Stimulated activated CD8-positive, alpha-beta memory T cell treated with anti-CD3 and anti-CD28 coated beads, Interleukin-15, amount 100 ng/mL, for 48 hours (primary cell): Measurements from ENCODE around the gene GJC1.
"Not testable (repeated sequence)": the region's sequence is repeated elsewhere in the genome, so short reads cannot be mapped to it uniquely, and the experiment has no call there.

Experiments
- DNase-seq, 2 donors: peaks; one replicate each; pipeline ENCODE4 v3.0.0-alpha.2; 2020; ENCODE audit warnings: low read depth in 2 of 2

Gene GJC1

GRCh38 chr17:44844390-44844830 lies 14.3 kb upstream of the GJC1 start:
- no peak for DNase-seq

DNA sequence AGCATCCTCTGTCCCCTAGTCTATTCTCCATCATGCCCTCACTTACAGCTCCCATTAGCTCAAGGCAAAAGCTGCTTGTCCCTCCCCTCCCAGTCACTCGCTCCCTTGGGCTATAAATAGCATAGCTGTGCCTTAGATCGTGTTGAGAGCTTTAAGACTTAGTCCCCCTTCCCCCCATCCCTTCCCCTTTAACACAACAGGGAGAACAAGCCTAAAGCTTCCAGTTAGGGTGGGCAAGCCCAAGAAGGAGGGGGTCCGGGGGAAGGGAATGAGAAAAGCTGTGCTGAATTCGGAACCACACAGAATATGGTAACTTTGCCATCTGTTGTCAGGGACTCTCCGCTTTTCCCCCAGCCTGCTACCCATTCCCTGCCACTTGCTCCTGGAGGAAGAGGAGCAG lies 12.7 kb upstream of the GJC1 start:
- DNase-seq: no peak

- peak in 1 of 2 donors; percentile 13 for DNase-seq
Measured at GRCh38 chr17:44840936-44841335, 10.8 kb upstream of the GJC1 start.

GRCh38 chr17:44840274-44840673 lies 10.2 kb upstream of the GJC1 start:
- DNase-seq: no peak

DNA sequence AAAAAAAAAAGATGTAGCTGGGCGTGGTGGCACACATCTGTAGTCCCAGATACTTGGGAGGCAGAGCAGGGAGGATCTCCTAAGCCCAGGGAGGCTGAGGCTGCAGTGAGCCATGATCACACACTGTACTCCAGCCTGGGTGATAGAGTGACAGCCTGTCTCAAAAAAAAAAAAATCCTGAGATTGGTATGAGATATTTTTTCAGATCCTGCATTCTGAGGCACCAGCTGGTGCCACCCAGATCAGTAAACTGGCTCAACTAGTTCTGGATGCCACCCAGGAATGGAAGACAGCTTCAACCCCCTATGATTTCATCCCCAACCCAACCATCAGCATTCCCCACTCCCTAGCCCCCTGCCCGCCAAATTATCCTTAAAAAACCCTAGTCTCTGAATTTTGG lies 7.1 kb upstream of the GJC1 start:
- no peak for DNase-seq

DNA sequence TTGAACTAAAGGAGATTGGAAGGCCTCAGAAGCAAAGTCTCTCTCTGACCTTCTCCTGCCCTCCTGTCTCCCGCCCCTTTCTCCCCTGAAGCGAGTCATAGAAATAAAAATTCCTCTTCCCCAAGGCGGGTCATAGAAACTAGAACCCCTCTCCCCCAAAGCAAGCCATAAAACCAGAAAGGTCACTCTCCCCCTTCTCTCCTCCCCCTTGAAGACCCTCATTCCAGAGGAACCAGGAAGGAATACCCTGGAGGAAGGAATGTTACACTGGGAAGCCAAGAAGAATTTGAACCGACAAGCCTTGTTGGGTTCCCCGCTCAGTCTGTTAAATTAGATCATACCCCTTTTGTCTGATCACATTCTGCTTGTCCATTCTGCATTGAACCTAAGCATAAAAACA lies 2.7 kb upstream of the GJC1 start:
- no peak for DNase-seq

DNA sequence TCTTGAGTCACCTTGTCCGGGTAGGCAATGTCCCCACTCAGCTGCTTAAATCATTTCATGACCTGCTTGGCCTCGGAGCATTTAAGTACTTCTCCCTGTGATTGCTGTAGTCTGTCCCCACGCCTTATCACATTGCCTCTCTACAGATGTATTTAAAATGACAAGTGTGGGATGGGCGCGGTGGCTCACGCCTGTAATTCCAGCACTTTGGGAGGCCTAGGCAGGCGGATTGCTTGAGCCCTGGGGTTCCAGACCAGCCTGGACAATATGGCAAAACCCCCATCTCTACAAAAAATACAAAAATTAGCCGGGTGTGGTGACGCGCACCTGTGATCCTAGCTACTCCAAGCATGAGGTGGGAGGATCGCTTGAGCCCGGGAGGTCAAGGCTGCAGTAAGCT lies 1.3 kb upstream of the GJC1 start:
- DNase-seq: no peak

GRCh38 chr17:44830359-44831288 lies 537 bp upstream of the GJC1 start:
- DNase-seq: no peak

DNA sequence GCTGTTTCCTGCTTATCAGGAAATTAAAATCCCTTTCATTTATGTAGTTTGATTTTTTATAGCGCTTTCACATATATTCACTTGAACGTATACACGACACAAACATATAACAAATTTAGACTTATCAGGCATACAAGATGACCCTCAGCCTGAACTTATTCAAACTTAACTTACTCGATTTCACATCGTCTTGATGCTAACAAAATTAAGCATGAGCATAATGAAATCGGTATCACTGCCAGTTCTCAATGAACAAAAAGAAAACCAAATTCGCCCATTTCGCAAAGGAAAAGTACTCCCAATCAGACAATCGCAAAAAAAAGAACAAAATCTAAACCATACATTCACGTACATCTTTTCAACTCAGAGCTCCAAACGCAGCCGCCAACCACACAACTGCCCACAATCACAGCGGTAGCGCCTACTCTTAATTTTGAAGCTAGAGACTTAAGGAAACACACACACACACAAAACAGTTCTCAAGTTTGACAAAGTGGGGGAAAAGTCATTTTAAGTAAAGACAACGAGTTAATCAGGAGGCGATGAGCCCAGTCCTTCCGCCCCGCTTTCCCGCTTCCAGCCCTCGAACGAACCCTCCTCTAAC lies 1.1 kb downstream of the GJC1 start:
- DNase-seq: no peak

DNA sequence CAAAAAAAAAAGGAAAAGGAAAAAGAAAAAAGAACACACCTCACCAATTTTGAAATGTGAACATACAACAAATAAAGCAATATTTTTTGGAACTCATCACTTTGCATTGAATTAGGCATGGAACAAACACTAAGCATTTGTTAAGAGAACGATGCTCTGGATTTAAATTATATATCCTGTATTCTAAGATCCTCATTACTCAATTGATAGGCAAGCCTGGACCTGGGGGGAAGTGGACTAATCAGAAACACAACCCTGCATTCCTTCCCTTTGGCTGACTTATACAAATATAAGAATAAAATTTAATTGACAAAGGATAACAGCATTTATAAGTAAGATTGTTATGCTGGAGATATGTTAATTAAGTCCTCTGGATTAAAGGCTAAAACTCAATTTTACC lies 2.2 kb downstream of the GJC1 start:
- DNase-seq: no peak

DNA sequence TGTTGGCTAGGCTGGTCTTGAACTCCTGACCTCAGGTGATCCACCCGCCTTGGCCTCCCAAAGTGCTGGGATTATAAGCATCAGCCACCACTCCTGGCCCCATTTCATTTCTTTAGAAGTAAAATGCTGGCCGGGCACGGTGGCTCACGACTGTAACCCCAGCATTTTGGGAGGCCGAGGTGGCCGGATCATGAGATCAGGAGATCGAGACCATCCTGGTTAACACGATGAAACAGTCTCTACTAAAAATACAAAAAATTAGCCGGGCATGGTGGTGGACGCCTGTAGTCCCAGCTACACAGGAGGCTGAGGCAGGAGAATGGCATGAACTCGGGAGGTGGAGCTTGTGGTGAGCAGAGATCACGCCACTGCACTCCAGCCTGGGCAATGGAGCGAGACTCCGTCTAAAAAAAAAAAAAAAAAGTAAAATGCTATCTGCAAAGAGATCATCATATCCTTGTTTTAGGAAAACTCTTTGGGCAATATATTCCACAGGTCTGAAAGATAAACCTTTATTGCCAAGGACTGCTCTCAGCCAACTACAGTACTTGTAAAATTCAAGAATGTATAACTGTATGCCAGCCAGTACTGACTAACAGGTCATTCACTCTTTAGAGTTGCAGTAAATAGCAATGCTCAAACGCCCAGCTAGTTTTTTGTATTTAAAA lies 3.8 kb downstream of the GJC1 start:
- no peak for DNase-seq

- DNase-seq: not testable (repeated sequence)
Measured at GRCh38 chr17:44825236-44825635, 4.9 kb downstream of the GJC1 start.

DNA sequence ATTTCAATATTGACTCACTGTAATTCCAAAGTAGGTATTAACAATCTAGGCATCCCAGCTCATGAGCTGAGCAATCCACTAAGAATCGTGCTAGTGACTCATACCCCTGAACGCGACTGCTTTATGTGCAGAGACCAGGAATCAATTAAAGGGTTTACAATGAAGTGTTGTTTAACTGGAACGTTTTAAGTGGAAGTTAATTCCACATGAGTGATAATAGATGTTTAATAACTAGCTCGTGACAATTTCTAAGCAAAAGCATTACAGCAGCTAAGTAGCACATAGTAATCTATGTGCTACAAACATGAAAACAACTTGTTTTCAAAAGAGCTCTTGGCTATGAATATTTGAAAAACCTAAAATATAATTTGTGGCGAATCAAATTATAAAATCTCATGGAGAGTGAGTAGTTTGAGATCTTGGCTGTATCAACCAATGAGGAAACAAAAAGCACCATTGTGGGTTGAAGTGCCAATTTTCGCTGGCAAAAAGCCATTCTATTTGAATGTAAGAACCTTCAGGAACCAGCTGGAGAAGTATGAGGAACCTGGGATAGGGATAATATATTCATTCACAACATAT lies 9.4 kb downstream of the GJC1 start:
- no peak for DNase-seq

- DNase-seq: not testable (repeated sequence)
Measured at GRCh38 chr17:44818508-44818907, 11.6 kb downstream of the GJC1 start.

- no peak for DNase-seq
Measured at GRCh38 chr17:44812263-44812662, 17.8 kb downstream of the GJC1 start.

- DNase-seq: not testable (repeated sequence)
Measured at GRCh38 chr17:44808656-44809388, 21.3 kb downstream of the GJC1 start.

DNA sequence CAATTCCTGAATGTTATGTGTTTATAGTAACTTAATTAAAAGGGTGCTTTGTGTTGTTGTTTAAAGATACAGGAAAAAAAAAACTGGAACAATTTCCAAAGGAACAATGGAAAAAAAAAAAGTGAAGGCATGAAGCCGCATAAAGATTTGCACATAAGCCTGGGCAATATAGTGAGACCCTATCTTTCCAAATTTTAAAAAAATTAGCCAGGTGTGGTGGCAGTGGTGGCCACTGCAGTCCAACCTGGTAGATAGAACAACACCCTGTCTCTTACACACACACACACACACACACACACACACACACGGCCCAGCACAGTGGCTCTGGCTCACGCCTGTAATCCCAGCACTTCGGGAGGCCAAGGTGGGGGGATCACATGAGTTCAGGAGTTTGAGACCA lies 21.9 kb downstream of the GJC1 start:
- DNase-seq: no peak

DNA sequence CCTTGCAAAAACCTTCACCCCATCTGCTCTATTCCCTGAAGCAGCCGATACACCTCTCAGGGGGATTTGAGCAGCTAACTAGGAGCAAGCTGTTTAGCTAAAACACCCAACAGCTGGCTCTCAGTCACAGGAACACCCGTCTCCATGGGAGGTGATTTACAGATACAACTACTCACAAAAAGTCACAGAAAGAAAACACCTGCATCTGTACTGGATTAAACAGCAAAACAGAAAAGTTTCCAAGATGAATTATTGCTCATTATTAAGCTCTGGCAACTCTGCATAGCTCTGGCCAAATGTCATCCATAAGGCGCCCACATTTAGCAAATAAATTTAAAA lies 22.3 kb downstream of the GJC1 start:
- no peak for DNase-seq

- no peak for DNase-seq
Measured at GRCh38 chr17:44807093-44807816, 22.8 kb downstream of the GJC1 start.

DNA sequence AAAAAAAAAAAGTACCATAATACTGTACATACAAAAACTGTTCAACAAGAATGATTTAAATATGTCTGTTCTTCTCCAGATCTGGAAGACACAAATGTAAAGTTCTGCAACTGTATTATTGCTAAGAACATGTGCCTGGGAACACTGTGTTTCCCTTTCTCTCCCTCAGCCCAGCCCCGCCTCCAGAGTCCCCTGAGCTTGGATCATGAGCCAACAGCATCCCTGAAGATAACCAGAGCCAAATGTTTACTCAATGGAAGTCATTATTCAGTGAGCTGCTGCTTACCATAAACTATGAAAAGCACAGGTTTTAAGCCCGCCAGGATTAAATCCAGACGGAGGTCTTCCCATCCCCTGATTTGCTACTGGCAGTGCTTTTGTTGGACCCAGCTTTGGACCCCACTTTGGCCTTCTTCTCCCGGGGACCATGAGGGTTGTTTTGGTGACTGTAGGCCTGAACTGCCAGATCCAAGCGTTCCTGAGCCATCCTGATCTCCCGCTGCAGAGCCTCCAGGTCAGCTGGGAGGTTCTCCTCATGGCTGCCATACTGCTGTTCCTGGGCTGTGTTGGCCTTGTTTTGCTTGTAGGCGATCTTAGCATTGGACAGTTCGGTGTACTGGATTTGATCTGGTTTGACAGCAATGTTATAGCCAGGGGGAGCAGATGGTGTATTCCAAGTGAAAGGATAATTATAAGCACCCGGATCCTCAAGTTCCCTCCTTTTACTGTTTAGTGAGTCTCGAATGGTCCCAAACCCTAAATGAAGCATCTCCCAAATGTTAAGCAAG lies 25.6 kb downstream of the GJC1 start:
- DNase-seq: no peak
